ENCODE measurements around the gene LRRC46.

GRCh38 chr17:47853616-47854015, 22.1 kb downstream of the LRRC46 start:
- TF ChIP-seq POLR2AphosphoS5 (IDR thresholded peaks at IDR 0.05; ENCODE audit: low read length) (no peak), TAF1 (IDR thresholded peaks at IDR 0.05; ENCODE audit: borderline replicate concordance, low read depth, low read length) (no peak), RAD21 (IDR thresholded peaks at IDR 0.05; ENCODE audit: insufficient read depth, low read depth, low read length) (no peak), CTCF (IDR thresholded peaks at IDR 0.05 in 2 of 3, conservative IDR thresholded peaks at IDR 0.05 in 1 of 3; ENCODE audit: control insufficient read depth in 2 of 3, extremely low read depth in 1 of 3, insufficient read depth in 1 of 3, low read depth in 3 of 3, low read length in 3 of 3) (no peak), ELK1 (IDR thresholded peaks at IDR 0.05; ENCODE audit: low read depth, low read length) (no peak), CREM (IDR thresholded peaks at IDR 0.05; ENCODE audit: low read depth) (no peak), ZZZ3 (IDR thresholded peaks at IDR 0.05; ENCODE audit: control insufficient read depth, insufficient read length, low read depth) (no peak)
